AG10803 (cell line): ENCODE data around the gene SATB1.

Experiments
- DNase-seq: peaks from one replicate; pipeline ENCODE4 v3.0.0; 2010; ENCODE audit warnings: low read depth
- H3K4me3 ChIP-seq: 2 replicates; pipeline ENCODE4 v1.5.1; 2011; ENCODE audit warnings: mild to moderate bottlenecking, low read length, control low read depth
- TF ChIP-seq, protein P1 (sequence below): conservative IDR thresholded peaks from 2 replicates; pipeline ENCODE4 v1.5.1; 2011; ENCODE audit warnings: mild to moderate bottlenecking, low read length, control low read depth, inconsistent platforms

Gene SATB1

DNA sequence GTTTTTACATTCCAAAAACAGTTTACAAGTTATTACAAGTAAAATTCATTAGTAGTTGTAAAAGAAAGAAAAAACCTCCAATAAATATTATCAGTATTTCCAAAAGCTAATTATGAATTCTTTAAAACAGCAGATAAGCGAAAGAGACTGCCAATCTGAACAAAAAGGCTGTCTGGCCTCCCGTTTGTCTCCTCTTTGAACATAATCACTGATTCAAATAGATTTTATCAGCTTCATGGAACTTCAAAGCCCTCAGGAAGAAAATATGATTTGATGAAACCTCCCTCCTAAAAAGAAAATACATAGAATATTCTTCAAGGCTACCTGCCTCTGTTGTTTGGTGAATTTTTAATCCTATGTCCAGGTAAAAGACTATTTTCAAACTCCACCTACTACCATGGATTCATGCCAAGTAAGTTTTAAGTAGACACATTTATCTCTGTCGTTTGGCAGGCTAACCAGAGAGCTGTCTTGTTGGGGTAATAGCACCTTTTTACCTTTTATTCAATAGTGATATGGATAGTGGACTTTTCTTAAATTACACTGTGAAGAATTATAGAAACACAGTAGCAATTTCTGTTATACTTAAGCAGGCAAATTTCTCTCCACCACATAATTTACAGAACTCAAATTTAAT, 35.0 kb downstream of the SATB1 start:
- no peak overlapping the region for H3K4me3 ChIP-seq
- no peak for DNase-seq
- TF ChIP-seq, protein P1, sequence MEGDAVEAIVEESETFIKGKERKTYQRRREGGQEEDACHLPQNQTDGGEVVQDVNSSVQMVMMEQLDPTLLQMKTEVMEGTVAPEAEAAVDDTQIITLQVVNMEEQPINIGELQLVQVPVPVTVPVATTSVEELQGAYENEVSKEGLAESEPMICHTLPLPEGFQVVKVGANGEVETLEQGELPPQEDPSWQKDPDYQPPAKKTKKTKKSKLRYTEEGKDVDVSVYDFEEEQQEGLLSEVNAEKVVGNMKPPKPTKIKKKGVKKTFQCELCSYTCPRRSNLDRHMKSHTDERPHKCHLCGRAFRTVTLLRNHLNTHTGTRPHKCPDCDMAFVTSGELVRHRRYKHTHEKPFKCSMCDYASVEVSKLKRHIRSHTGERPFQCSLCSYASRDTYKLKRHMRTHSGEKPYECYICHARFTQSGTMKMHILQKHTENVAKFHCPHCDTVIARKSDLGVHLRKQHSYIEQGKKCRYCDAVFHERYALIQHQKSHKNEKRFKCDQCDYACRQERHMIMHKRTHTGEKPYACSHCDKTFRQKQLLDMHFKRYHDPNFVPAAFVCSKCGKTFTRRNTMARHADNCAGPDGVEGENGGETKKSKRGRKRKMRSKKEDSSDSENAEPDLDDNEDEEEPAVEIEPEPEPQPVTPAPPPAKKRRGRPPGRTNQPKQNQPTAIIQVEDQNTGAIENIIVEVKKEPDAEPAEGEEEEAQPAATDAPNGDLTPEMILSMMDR: no peak

DNA sequence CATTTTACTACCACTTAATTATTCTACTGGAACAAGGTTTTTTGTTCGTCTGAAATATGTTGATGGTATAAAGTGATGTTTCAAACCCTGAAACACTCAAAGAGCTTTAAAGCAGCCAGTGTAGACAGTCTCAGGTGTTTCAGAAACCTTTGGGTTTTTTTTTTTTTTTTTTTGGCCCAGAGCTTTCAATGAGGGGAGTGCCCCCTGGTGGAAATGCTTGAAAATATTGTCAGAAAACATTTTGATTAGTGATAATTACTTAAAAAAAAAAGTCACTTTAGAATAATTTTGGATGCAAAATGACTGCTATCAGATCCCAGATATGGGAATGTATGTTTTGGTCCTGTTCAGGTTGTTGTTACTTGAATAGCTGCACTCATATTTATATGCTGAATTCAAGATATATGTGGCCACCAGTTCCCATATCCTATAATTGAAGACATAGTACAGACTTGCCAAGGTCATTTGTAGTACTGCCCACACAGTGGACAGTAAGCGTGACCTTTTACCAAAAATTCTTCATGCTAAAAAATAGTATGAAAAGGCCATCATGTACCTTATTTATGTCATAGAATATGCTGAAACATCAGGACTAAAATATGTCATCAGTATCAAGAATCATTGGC, 35.9 kb downstream of the SATB1 start:
- TF ChIP-seq, protein P1: peak; percentile 68
- H3K4me3 ChIP-seq: no peak overlapping the region
- peak; percentile 20 for DNase-seq

DNA sequence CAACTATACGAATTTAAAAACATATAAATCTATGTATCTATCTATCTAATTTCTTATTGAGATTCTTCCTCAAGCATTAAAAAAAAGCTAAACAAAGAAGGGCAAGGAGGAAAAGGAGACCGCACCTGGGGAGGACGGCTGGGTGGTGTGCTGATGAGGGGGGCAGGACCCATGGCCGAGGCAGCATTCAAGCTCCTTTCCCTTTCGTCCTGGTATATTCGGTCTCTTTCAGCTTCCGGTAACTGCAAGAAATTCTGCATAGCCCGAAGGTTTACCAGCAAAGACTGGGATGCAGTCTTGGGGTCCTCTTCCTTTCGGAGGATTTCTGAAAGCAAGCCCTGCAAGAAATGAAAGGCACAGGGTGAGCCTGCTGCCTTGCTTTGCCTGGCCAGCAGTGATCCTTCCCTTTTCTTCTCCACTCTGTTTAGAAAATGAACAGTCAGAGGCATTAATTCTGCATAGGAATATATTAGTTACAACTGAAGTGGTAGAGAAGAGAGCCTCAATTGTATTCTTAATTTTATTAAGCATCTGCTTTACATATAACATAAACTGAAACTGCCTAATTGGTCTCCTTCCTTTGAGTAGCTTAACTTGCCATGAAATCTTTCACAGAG, 38.8 kb downstream of the SATB1 start:
- H3K4me3 ChIP-seq: no peak overlapping the region
- DNase-seq: no peak
- TF ChIP-seq, protein P1: no peak

DNA sequence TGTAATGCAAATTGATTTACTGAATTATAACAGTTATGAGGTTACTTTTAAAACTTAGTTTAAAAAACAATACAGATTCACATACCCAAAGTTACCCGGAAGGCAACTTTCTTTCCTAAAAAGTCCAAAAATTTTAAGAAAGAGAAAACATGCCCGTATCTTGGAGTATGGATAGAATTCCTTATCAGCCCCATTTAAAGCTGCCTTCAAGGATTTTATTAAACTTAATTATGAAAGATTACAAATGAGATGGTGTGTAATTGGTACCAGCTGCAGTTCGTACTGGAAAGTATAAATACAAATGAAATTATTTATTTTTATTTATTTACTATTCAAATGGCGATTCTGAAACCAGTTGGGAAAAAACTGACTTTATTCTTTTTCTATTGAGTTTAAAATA, 39.4 kb downstream of the SATB1 start:
- no peak overlapping the region for H3K4me3 ChIP-seq
- TF ChIP-seq, protein P1: no peak
- no peak for DNase-seq

DNA sequence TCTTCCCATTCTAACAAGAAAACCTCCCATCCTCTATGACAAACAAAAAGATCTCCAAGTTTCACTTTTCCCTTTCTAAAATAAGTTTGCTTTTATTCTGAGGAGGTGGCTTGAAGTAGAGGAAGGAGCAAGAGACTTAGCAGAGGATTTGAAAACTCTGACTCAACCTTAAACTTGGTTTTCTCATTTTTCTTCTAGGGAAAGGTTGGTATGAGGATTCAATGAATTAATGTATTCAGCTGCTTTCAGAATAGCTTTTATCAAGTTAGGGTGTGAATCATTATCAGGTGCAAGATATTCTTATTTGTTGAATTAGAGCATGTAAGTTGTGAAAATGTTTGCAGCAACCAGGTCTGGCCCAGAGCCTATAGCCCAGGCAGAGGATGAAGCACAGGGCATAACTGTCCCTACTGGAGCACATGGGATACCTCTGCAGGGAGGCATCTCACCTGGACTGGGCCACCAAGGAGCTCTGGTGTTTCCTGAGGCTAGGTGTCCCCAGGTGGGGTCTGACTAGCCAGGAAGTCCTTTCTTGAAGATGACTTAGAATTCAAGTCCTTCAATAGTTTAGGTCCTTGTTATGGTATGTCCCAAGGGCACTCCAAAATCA, 42.3 kb downstream of the SATB1 start:
- TF ChIP-seq, protein P1: no peak
- no peak overlapping the region for H3K4me3 ChIP-seq

DNA sequence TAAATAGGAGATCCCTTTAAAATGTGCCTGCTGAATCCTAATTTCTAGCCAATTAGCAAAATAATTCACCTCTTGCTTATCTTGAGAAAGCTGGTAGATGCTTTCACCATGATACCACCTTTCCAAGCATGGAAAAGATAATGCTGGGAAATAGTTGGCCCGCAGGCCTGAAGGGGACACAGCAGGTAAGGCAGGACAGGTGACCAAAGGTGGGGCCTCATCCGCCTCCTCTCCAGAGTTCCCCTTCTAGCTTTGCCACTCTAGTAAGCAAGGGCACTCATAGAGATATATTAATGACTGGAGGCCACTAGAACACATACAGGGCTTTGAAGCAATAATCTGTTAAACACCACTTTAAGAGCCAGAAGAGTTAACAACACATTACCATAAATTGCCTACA, 45.5 kb downstream of the SATB1 start:
- TF ChIP-seq, protein P1: no peak
- H3K4me3 ChIP-seq: no peak overlapping the region
- DNase-seq: no peak

More for the DNA sequence above, 42.3 kb downstream of the SATB1 start:
- no peak for DNase-seq
